ENCODE measurements around the gene ENTPD8.

GRCh38 chr9:137391411-137391754 is 49.8 kb downstream of the ENTPD8 start:
- no peak for TF ChIP-seq CTCF (IDR thresholded peaks at IDR 0.05)
- no peak for TF ChIP-seq POLR2AphosphoS5 (IDR thresholded peaks at IDR 0.05)
- no peak for TF ChIP-seq EP300 (IDR thresholded peaks at IDR 0.05)
